Gastroesophageal sphincter (tissue), 4 donors: ENCODE data around the gene HTRA3. TPM values are rescaled to one million over a fixed set of nuclear protein-coding genes. Genes with fewer than 3 reads are reported as not detected.
A peak's percentile ranks its signal among the peaks of the same experiment; 100 is the strongest.

ENCODE experiments used
- ATAC-seq: fragments of 150-250 bp; one replicate; pipeline ENCODE4 v1.9.1; 2016; ENCODE audit warnings: mild to moderate bottlenecking, moderate library complexity
- H3K27ac ChIP-seq, 4 donors: fragments of 200-600 bp; sonication (generic) in 3 of 4; 1 replicate in 3 of 4; 2 replicates in 1 of 4; pipeline ENCODE4 v1.5.1; 2016 to 2019
- H3K27me3 ChIP-seq: fragments of 200-600 bp; sonication (generic); one replicate; pipeline ENCODE4 v1.5.1; 2019
- H3K36me3 ChIP-seq, 2 donors: fragments of 200-600 bp; sonication (generic); one replicate each; pipeline ENCODE4 v1.5.1; 2019; ENCODE audit warnings: control low read depth in 1 of 2
- H3K4me1 ChIP-seq, 3 donors: fragments of 200-600 bp; sonication (generic); 1 replicate in 2 of 3; 2 replicates in 1 of 3; pipeline ENCODE4 v1.5.1; 2016 to 2019; ENCODE audit warnings: control low read depth in 2 of 3
- H3K4me3 ChIP-seq, 2 donors: fragments of 200-600 bp; sonication (generic); one replicate each; pipeline ENCODE4 v1.5.1; 2019; ENCODE audit warnings: mild to moderate bottlenecking in 1 of 2, moderate library complexity in 1 of 2
- H3K9me3 ChIP-seq, 3 donors: fragments of 200-600 bp; sonication (generic); one replicate each; pipeline ENCODE4 v1.5.1; 2017 to 2019; ENCODE audit warnings: control low read depth in 2 of 3
- CTCF ChIP-seq, 4 experiments: fragments of 200-600 bp in 2 of 4; fragments of 450-650 bp in 2 of 4; sonication (generic) in 1 of 4; IDR thresholded peaks; one replicate each; pipeline ENCODE4 v1.5.1; 2017 to 2019; ENCODE audit warnings: antibody characterized with exemption in 4 of 4, mild to moderate bottlenecking in 2 of 4, moderate library complexity in 2 of 4
- EP300 ChIP-seq: sonication (generic); formaldehyde crosslinking; IDR thresholded peaks from one replicate; pipeline ENCODE4 v1.6.1; 2017; ENCODE audit warnings: antibody characterized with exemption, mild to moderate bottlenecking
- POLR2A ChIP-seq, 2 donors: fragments of 450-650 bp; IDR thresholded peaks; one replicate each; pipeline ENCODE4 v1.6.1; 2017; ENCODE audit warnings: antibody characterized with exemption in 2 of 2, mild to moderate bottlenecking in 2 of 2, moderate library complexity in 1 of 2
- POLR2AphosphoS5 ChIP-seq: sonication (generic); formaldehyde crosslinking; IDR thresholded peaks from one replicate; pipeline ENCODE4 v1.6.1; 2017; ENCODE audit warnings: antibody characterized with exemption
- WGBS, 2 donors: methylation state at CpG; one replicate each; pipeline ENCODE4 v1.1.5; 2018; ENCODE audit warnings: low coverage in 1 of 2; 5-methylcytosine and 5-hydroxymethylcytosine counted together
- total RNA-seq, 4 donors: library from RNA; depleted of rRNA; stranded (reverse); fragments of >200 nt; gene quantifications; one replicate each; pipeline ENCODE4 v1.1.0, GENCODE V29; 2016

HTRA3 gene
- total RNA-seq, 4 donors from 2014 or later = 30.2 to 80.5 (median 59.9) TPM

- ATAC-seq = no peak
- no peak for TF ChIP-seq POLR2AphosphoS5
- TF ChIP-seq POLR2A (IDR thresholded peaks at IDR 0.05) = no peak
- TF ChIP-seq CTCF (IDR thresholded peaks at IDR 0.05) = no peak
- no peak for TF ChIP-seq EP300
- peaks cover 2 to 20% (median 2%) of the 10 kb centered on the region in 3 donors for H3K4me1 ChIP-seq
- peaks cover 0 to 27% (median 0%) of the 10 kb centered on the region in 3 donors for H3K9me3 ChIP-seq
- no CpG with 5 or more reads among the region's 8 CpGs for WGBS, 2 donors
- H3K27ac ChIP-seq = no peak overlapping the region
- H3K4me3 ChIP-seq = no peak overlapping the region
- no peaks in the 10 kb centered on the region for H3K36me3 ChIP-seq
- no peaks in the 10 kb centered on the region for H3K27me3 ChIP-seq
Observed at GRCh38 chr4:8325291-8325973, 55.9 kb downstream of the HTRA3 start.

- ATAC-seq = no peak
- no peaks in the 10 kb centered on the region for H3K36me3 ChIP-seq
- TF ChIP-seq POLR2A (IDR thresholded peaks at IDR 0.05) (no peak), CTCF (IDR thresholded peaks at IDR 0.05) (no peak), POLR2AphosphoS5 (no peak), EP300 (no peak)
Observed at GRCh38 chr4:8326206-8326605, 56.7 kb downstream of the HTRA3 start.

GRCh38 chr4:8328456-8328855, 58.9 kb downstream of the HTRA3 start:
- Histone ChIP-seq H3K27ac (no peak overlapping the region), H3K27me3 (no peaks in the 10 kb centered on the region), H3K36me3 (no peaks in the 10 kb centered on the region), H3K4me1 (peaks cover 4 to 28% (median 6%) of the 10 kb centered on the region in 3 donors), H3K4me3 (no peak overlapping the region), H3K9me3 (peaks cover 0 to 23% (median 0%) of the 10 kb centered on the region in 3 donors)
- no peak for TF ChIP-seq POLR2A (IDR thresholded peaks at IDR 0.05)
- WGBS, 2 donors = 86 to 100% methylated on average over 1 of the region's 3 CpGs
- ATAC-seq = no peak

More at GRCh38 chr4:8326206-8326605, 56.7 kb downstream of the HTRA3 start:
- no peak overlapping the region for H3K4me3 ChIP-seq
- peaks cover 0 to 27% (median 0%) of the 10 kb centered on the region in 3 donors for H3K9me3 ChIP-seq
- no peak overlapping the region for H3K27ac ChIP-seq
- peaks cover under 1 to 20% (median 6%) of the 10 kb centered on the region in 3 donors for H3K4me1 ChIP-seq
- H3K27me3 ChIP-seq = no peaks in the 10 kb centered on the region

GRCh38 chr4:8328866-8329559, 59.5 kb downstream of the HTRA3 start:
- TF ChIP-seq POLR2AphosphoS5 (no peak), POLR2A (IDR thresholded peaks at IDR 0.05) (no peak), EP300 (no peak), CTCF (IDR thresholded peaks at IDR 0.05) (no peak)
- Histone ChIP-seq H3K4me3 (no peak overlapping the region), H3K27ac (no peak overlapping the region), H3K9me3 (peaks cover 0 to 17% (median 0%) of the 10 kb centered on the region in 3 donors), H3K27me3 (no peaks in the 10 kb centered on the region), H3K36me3 (no peaks in the 10 kb centered on the region), H3K4me1 (peaks cover 4 to 28% (median 6%) of the 10 kb centered on the region in 3 donors)
- no peak for ATAC-seq
- WGBS, 2 donors = 40% methylated on average over 1 of the region's 13 CpGs; no CpG with 5 or more reads in 1 of the 2 donors

GRCh38 chr4:8329560-8329858, 60.0 kb downstream of the HTRA3 start:
- H3K27ac ChIP-seq = peak overlapping the region in 1 of 4 donors; percentile 73
- ATAC-seq = no peak
- H3K9me3 ChIP-seq = peaks cover 0 to 13% (median 0%) of the 10 kb centered on the region in 3 donors
- WGBS, 2 donors = 100% methylated on average over 2 of the region's 6 CpGs; no CpG with 5 or more reads in 1 of the 2 donors
- H3K27me3 ChIP-seq = no peaks in the 10 kb centered on the region
- H3K36me3 ChIP-seq = no peaks in the 10 kb centered on the region
- TF ChIP-seq POLR2A (IDR thresholded peaks at IDR 0.05) = no peak
- TF ChIP-seq EP300 = no peak
- no peak for TF ChIP-seq CTCF (IDR thresholded peaks at IDR 0.05)
- no peak for TF ChIP-seq POLR2AphosphoS5
- H3K4me3 ChIP-seq = no peak overlapping the region
- peaks cover 4 to 28% (median 6%) of the 10 kb centered on the region in 3 donors for H3K4me1 ChIP-seq
